HUES64 (cell line): ENCODE data around the gene TTC39B.

Experiments
- H3K27ac ChIP-seq: 2 replicates; pipeline ENCODE4 v1.7.0; 2013; ENCODE audit warnings: low read depth, low read length, inconsistent platforms
- H3K27me3 ChIP-seq: 2 replicates; pipeline ENCODE4 v1.6.1; 2013; ENCODE audit warnings: mild to moderate bottlenecking, low read length; ENCODE audit not compliant: insufficient read depth
- H3K36me3 ChIP-seq: 2 replicates; pipeline ENCODE4 v1.6.1; 2013; ENCODE audit warnings: mild to moderate bottlenecking, low read length; ENCODE audit not compliant: insufficient read depth
- H3K4me1 ChIP-seq: 2 replicates; pipeline ENCODE4 v1.6.1; 2013; ENCODE audit warnings: mild to moderate bottlenecking, low read length, moderate library complexity; ENCODE audit not compliant: insufficient read depth
- H3K4me3 ChIP-seq: 2 replicates; pipeline ENCODE4 v1.5.1; 2013; ENCODE audit warnings: mild to moderate bottlenecking, low read length, moderate library complexity
- H3K9ac ChIP-seq: 2 replicates; pipeline ENCODE4 v1.6.1; 2013; ENCODE audit warnings: mild to moderate bottlenecking, low read depth, low read length
- H3K9me3 ChIP-seq: 2 replicates; pipeline ENCODE4 v1.6.1; 2013; ENCODE audit warnings: low read depth, low read length; ENCODE audit not compliant: insufficient read depth
- WGBS: fragments of 150-250, 120-280 bp; methylation state at CpG from one replicate; pipeline ENCODE4 v1.1.7; 2013; ENCODE audit warnings: missing lambda C conversion rate; 5-methylcytosine and 5-hydroxymethylcytosine counted together

Gene TTC39B

DNA sequence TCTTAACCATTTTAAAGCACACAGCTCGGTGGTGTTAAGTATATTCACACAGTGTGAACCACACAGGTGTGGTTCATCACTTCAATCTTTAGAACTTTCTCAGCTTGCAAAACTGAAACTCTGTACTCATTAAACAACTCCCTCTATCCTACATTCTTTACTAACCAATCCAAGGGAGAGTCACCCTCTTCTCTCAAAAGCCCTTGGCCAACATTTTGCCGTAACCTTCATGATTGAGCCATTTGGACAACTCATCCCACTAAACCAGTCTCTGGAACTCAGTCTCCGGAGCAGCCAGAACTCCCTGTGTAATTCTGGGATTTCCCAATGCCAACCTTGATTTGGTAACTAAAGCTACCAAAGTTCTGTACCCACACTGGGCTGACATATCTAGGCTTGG lies 84.7 kb downstream of the TTC39B start:
- no peak overlapping the region for H3K27ac ChIP-seq
- H3K36me3 ChIP-seq: no peaks in the 10 kb centered on the region
- no peak overlapping the region for H3K9ac ChIP-seq
- H3K4me3 ChIP-seq: no peak overlapping the region
- H3K9me3 ChIP-seq: no peaks in the 10 kb centered on the region
- over 99% methylated on average over 3 of the region's 3 CpGs for WGBS
- no peaks in the 10 kb centered on the region for H3K4me1 ChIP-seq
- no peaks in the 10 kb centered on the region for H3K27me3 ChIP-seq

DNA sequence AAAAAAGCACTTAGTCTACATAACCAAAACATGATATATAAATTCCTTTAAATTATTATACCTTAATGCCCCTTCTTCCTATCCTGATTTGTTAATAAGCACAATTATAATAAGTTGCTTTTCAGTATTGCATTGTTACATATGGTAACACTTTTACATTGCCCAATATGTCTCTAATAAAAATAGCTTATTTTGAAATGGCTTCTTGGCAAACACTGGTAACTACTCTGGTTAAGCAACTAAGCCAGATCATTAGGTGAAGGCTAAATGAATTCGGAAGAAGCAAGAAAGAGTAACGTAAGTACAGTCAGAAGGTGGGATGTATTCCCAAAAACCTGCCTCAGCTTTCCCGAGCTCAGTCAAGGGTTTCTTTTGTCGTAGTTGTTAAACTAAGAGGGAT lies 85.3 kb downstream of the TTC39B start:
- Histone ChIP-seq H3K9me3 (no peaks in the 10 kb centered on the region), H3K36me3 (no peaks in the 10 kb centered on the region), H3K27ac (no peak overlapping the region), H3K4me1 (no peaks in the 10 kb centered on the region), H3K9ac (no peak overlapping the region), H3K27me3 (no peaks in the 10 kb centered on the region), H3K4me3 (no peak overlapping the region)
- WGBS: 91% methylated on average over 4 of the region's 4 CpGs

DNA sequence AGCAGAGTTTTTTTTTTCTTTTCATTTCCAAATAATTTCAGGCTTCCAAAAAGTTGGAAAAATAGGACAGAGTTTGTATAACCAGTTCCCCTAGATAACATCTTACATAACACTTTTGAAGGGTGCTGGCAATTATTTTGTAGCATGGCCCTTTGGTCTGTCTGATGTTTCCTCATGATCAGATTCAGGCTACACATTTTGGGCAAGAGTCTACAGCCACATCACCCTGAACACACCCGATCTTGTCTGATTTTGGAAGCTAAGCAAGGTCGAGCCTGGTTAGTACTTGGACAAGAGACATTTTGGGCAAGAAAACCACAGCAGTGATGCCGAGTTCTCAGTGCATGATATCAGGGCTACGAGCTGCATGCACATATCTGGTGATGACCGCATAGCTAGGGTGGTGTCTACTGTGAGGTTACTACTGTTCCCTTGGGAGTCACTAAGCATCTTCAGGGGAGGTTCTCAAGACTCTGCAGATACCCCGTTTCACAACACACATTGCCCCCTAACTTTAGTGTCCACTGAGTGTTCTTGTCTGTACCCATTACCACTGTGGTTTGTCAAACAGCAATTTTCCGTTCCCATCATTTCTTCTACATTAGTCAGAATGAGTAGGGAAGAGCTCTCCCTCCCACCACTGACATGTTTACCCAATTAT lies 86.2 kb downstream of the TTC39B start:
- Histone ChIP-seq H3K4me3 (no peak overlapping the region), H3K4me1 (no peaks in the 10 kb centered on the region), H3K9ac (no peak overlapping the region), H3K27me3 (no peaks in the 10 kb centered on the region), H3K9me3 (no peaks in the 10 kb centered on the region), H3K27ac (no peak overlapping the region), H3K36me3 (no peaks in the 10 kb centered on the region)
- 93% methylated on average over 7 of the region's 7 CpGs for WGBS

DNA sequence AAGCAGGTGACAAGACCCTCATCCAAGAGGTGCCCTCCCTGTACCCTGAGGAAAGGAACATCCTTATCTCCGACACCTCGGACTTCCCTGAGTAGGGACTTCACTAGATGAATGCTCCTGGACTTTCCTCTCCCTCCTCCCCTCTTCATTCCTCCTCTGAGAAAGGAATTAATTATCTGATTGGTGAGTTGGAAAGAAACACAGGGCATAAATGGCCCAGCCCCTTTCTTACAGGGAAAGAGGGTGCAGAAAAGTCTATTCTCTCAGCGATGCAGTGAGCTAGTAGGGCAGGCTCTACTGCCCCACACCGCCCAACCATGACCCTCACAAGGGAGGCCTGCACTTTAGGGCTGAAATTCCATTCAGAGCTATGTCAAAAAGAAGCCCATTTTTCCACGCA lies 87.5 kb downstream of the TTC39B start:
- WGBS: 89% methylated on average over 5 of the region's 5 CpGs
- no peak overlapping the region for H3K27ac ChIP-seq
- H3K4me1 ChIP-seq: no peaks in the 10 kb centered on the region
- no peaks in the 10 kb centered on the region for H3K27me3 ChIP-seq
- H3K9ac ChIP-seq: no peak overlapping the region
- H3K36me3 ChIP-seq: no peaks in the 10 kb centered on the region
- H3K9me3 ChIP-seq: no peaks in the 10 kb centered on the region
- no peak overlapping the region for H3K4me3 ChIP-seq

DNA sequence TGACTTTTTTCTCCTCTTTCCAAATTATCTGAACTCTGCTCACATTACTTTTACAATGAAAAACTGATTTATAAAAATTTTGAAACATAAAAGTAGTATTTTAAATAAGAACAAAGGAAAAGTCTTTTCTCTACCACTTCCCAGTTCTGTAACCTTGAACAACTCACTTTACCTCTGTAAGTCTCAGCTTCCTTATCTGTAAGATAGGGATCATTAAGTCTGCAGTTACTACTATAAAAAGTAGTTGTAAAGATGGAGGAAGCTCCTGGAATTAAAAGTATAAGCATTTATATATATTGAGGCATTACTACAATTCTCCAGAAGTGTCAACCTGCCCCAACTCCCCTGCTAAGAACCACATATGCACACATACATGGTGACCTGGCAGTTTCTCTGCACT lies 88.0 kb downstream of the TTC39B start:
- peaks cover 5% of the 10 kb centered on the region; the same call in 1 of the 2 replicates for H3K4me1 ChIP-seq
- no peaks in the 10 kb centered on the region for H3K36me3 ChIP-seq
- no peak overlapping the region for H3K27ac ChIP-seq
- no peaks in the 10 kb centered on the region for H3K9me3 ChIP-seq
- H3K9ac ChIP-seq: no peak overlapping the region
- H3K27me3 ChIP-seq: no peaks in the 10 kb centered on the region
- H3K4me3 ChIP-seq: no peak overlapping the region

DNA sequence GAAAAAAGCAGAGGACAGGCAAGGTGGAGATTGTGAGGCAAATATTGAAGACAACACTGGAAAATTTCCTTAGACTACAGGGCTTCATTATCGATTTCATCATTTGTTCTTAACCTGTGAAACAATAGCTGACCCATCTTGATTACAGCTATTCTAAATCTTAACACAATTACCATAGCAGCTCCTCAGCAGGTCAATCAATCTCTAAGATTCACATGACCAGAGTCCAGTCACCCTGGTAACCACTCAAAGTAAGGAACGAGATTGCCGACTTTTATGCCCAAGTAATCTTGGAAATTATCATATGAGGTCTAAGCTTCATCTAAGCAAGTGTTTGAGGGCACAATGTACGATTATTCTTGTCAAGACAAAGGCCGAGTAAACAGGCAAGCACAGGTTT lies 93.8 kb downstream of the TTC39B start:
- Histone ChIP-seq H3K36me3 (no peaks in the 10 kb centered on the region), H3K9me3 (no peaks in the 10 kb centered on the region), H3K4me3 (no peak overlapping the region), H3K9ac (no peak overlapping the region), H3K4me1 (peaks cover 10% of the 10 kb centered on the region; the same call in 1 of the 2 replicates), H3K27ac (no peak overlapping the region), H3K27me3 (no peaks in the 10 kb centered on the region)
- WGBS: 91% methylated on average over 5 of the region's 5 CpGs

DNA sequence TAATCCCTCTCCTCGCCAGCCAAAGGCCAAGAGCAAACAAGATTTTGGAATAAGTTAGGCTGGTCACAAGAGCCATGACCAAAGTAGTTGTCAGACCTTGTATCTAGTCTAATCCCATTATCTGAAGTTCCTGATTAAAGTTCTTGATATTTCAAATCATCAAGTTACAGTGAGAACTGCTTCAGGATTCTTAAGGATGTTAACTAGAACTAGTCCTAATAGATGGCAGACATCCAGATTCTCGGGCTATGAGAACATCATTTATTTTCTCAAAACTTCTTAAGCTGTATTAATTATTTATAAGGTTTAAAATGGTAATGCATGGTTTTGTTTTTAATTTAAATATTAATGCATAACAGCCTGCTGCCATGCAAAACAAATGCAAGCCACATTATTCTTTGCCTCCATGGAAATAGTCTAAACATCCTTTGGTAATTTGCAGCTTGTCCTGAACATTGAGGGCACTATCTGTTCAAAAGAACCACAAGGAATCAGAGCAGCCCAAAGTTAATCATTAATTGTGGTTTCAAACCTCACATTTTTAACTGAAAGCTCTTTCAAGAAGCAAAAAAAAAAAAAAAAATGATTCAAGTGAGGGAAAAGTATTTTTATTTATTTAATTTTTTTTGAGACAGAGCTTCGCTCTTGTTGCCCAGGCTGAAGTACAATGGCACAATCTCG lies 95.1 kb downstream of the TTC39B start:
- H3K9ac ChIP-seq: no peak overlapping the region
- H3K36me3 ChIP-seq: no peaks in the 10 kb centered on the region
- H3K4me1 ChIP-seq: peaks cover 10% of the 10 kb centered on the region; the same call in 1 of the 2 replicates
- H3K27me3 ChIP-seq: no peaks in the 10 kb centered on the region
- H3K27ac ChIP-seq: no peak overlapping the region
- no peaks in the 10 kb centered on the region for H3K9me3 ChIP-seq
- no peak overlapping the region for H3K4me3 ChIP-seq
- 98% methylated on average over 3 of the region's 4 CpGs for WGBS

DNA sequence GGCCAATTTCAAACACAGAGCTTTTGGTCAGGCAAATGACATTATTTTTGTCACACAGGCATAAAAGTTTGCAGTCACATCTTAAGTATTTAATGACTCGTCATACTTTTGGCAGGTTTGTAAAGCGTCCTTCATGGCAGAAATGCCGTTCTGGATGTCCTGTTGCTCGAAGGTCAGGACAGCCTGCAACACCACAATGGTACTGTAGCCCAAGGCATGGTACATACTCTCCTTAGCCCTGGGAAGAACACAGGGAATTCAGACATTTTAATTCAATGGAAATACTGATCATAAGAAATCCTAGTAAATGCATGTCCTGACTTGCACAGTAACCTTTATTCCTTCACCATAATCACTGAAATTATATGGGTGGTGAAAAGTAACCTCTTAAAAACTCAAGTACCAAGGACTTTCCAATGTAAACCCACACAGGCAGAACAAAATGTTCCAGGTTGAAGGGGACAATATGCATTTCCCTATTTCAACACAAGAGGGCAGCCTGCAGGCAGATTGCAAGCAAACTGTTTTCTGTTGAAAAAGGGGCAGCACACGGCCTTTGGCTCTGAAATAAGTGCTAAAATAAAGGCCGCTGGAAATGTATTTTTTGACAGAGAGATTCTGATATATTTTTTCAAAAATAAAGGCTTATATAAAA lies 95.7 kb downstream of the TTC39B start:
- no peaks in the 10 kb centered on the region for H3K27me3 ChIP-seq
- no peaks in the 10 kb centered on the region for H3K9me3 ChIP-seq
- no peak overlapping the region for H3K27ac ChIP-seq
- no peaks in the 10 kb centered on the region for H3K36me3 ChIP-seq
- no peak overlapping the region for H3K4me3 ChIP-seq
- WGBS: 77% methylated on average over 6 of the region's 6 CpGs
- H3K4me1 ChIP-seq: peaks cover 10% of the 10 kb centered on the region; the same call in 1 of the 2 replicates
- H3K9ac ChIP-seq: no peak overlapping the region

DNA sequence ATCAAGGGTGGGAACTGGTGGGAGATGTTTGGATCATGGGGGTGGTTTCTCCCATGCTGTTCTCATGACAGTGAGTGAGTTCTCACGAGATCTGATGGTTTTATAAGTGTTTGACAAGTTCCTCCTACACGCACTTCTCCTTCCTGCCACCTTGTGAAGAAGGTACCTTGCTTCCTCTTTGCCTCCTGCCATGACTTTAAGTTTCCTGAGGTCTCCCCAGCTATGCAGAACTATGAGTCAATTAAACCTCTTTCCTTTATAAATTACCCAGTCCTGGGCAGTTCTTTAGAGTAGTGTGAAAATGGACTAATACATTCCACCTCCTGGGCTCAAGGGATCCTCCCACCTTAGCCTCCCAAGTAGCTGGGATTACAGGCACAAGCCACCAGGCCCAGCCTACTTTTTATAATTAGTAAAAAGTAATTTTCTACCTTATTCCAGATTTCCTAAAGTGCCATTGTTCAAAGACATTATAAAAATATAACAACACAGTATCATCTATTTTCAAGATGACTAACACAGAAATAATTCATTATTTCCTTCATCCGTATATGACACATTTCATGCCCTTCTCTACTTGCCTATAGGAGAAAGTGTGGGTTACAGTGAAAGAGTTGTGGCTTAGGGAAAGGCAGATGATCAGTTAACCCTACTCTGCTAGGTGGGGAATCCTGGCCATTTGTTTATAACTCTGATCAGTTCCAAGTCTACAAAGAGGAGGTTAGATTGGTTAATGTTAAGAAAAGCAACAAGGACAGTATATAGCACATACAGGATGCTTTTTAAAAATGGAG lies 99.9 kb downstream of the TTC39B start:
- no peaks in the 10 kb centered on the region for H3K27me3 ChIP-seq
- no peak overlapping the region for H3K27ac ChIP-seq
- no peak overlapping the region for H3K4me3 ChIP-seq
- no peaks in the 10 kb centered on the region for H3K9me3 ChIP-seq
- H3K4me1 ChIP-seq: 0 out of 2 replicates have a peak, but pooled peaks cover 3% of the 10 kb centered on the region
- H3K9ac ChIP-seq: no peak overlapping the region
- WGBS: 93% methylated on average over 3 of the region's 3 CpGs
- no peaks in the 10 kb centered on the region for H3K36me3 ChIP-seq

DNA sequence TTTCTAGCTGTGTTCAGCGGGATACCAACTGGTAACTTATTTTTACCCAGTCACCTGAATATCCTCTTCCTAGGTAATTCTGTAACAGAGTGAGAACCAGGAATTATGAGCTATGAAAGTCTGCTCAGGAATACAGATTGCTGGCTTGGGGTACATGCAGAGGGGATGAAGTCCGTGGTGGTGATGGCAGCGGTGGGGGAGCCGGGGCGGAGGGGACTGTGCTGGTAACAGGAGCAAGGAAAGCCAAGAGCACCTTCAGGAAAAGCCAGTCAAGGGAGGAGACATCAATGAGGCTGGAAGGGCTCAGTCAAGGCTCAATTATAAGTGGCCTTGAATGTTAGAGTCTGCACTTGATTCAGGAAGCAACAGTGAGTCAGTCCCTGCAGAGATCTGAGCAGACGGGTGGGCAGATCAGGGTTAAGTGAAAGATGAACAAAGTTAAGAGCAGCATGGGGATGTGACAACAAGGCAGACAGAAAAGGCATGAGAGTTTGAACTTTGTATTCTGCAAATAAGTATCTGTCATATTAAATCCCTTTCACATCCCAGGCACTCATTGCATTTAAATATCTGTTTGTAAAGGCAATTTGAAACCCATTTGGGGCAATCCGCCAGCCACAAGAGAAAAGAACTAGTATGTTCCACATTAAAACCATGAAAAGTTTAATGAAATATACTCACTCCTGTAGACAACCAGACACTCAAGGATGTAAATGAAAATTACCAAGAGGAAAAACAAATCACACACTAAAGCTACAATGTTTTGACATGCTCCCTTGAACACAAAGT lies 101.2 kb downstream of the TTC39B start:
- no peaks in the 10 kb centered on the region for H3K4me1 ChIP-seq
- no peak overlapping the region for H3K9ac ChIP-seq
- no peaks in the 10 kb centered on the region for H3K36me3 ChIP-seq
- 89% methylated on average over 7 of the region's 7 CpGs for WGBS
- H3K27ac ChIP-seq: no peak overlapping the region
- no peaks in the 10 kb centered on the region for H3K27me3 ChIP-seq
- H3K4me3 ChIP-seq: no peak overlapping the region
- H3K9me3 ChIP-seq: no peaks in the 10 kb centered on the region
